GM23338 (cell line): ENCODE results near the gene GPC6. TPM values are rescaled to one million over a fixed set of nuclear protein-coding genes. Genes with fewer than 3 reads are reported as not detected.

Experiments used
- ATAC-seq: fragments of 200-7000 bp; cut with Tn5 transposase; 3 replicates; pipeline ENCODE4 v1.9.1; 2020
- DNase-seq: peaks from one replicate; pipeline ENCODE4 v3.0.0-alpha.2; 2015; ENCODE audit warnings: low spot score
- H2AFZ ChIP-seq: fragments of 200-600 bp; sonication (generic); 2 replicates; pipeline ENCODE4 v1.8.0; 2016; ENCODE audit warnings: antibody characterized with exemption, mild to moderate bottlenecking, moderate library complexity
- H3F3A ChIP-seq: fragments of 200-600 bp; sonication (generic); replicated peaks from 2 replicates; pipeline ENCODE4 v1.8.0; 2017; ENCODE audit warnings: antibody characterized with exemption, mixed run types, low read depth
- H3K27ac ChIP-seq: fragments of 200-600 bp; sonication (generic); 2 replicates; pipeline ENCODE4 v1.6.1; 2016; ENCODE audit warnings: low read depth
- H3K27me3 ChIP-seq: fragments of 200-600 bp; sonication (generic); 2 replicates; pipeline ENCODE4 v1.8.0; 2016; ENCODE audit warnings: mild to moderate bottlenecking, mixed run types, moderate library complexity; ENCODE audit not compliant: insufficient read depth
- H3K36me3 ChIP-seq: fragments of 200-600 bp; sonication (generic); 2 replicates; pipeline ENCODE4 v1.8.0; 2016; ENCODE audit warnings: mild to moderate bottlenecking; ENCODE audit not compliant: insufficient read depth
- H3K4me1 ChIP-seq: fragments of 200-600 bp; sonication (generic); 2 replicates; pipeline ENCODE4 v1.8.0; 2016; ENCODE audit warnings: mild to moderate bottlenecking, moderate library complexity; ENCODE audit not compliant: insufficient read depth
- H3K4me2 ChIP-seq: fragments of 200-600 bp; sonication (generic); 2 replicates; pipeline ENCODE4 v1.7.1; 2017; ENCODE audit warnings: mixed run types
- H3K4me3 ChIP-seq: fragments of 200-600 bp; sonication (generic); 2 replicates; pipeline ENCODE4 v1.6.1; 2016; ENCODE audit warnings: mixed run types
- H3K79me2 ChIP-seq: fragments of 200-600 bp; sonication (generic); replicated peaks from 2 replicates; pipeline ENCODE4 v1.8.0; 2017; ENCODE audit warnings: mild to moderate bottlenecking; ENCODE audit not compliant: insufficient read depth
- H3K9me2 ChIP-seq: fragments of 200-600 bp; sonication (generic); 2 replicates; pipeline ENCODE4 v1.8.0; 2017; ENCODE audit not compliant: insufficient read depth
- H4K20me1 ChIP-seq: fragments of 200-600 bp; sonication (generic); replicated peaks from 2 replicates; pipeline ENCODE4 v1.8.0; 2017; ENCODE audit warnings: mild to moderate bottlenecking; ENCODE audit not compliant: insufficient read depth
- H3K27ac Mint-ChIP-seq: 2 replicates; pipeline ENCODE4 v1.8.0; 2020; ENCODE audit warnings: inconsistent platforms, mild to moderate bottlenecking, moderate library complexity, mixed read lengths
- H3K27me3 Mint-ChIP-seq: 3 replicates; pipeline ENCODE4 v1.8.0; 2022; ENCODE audit warnings: low read depth, mild to moderate bottlenecking, moderate library complexity, mixed read lengths, inconsistent platforms; ENCODE audit not compliant: insufficient read depth, poor library complexity
- H3K36me3 Mint-ChIP-seq: 3 replicates; pipeline ENCODE4 v1.8.0; 2021; ENCODE audit warnings: low read depth, mild to moderate bottlenecking, inconsistent platforms, moderate library complexity, mixed read lengths
- H3K4me1 Mint-ChIP-seq: 3 replicates; pipeline ENCODE4 v1.8.0; 2020; ENCODE audit warnings: mild to moderate bottlenecking, inconsistent platforms, mixed read lengths
- H3K4me3 Mint-ChIP-seq: 3 replicates; pipeline ENCODE4 v1.8.0; 2021; ENCODE audit warnings: moderate library complexity, mild to moderate bottlenecking, inconsistent platforms, mixed read lengths
- H3K9me3 Mint-ChIP-seq: 3 replicates; pipeline ENCODE4 v1.8.0; 2020; ENCODE audit warnings: moderate library complexity, mild to moderate bottlenecking, inconsistent platforms, mixed read lengths
- CREB1 ChIP-seq: fragments of 250-450 bp; sonication (Bioruptor Pico); IDR thresholded peaks from 2 replicates; pipeline ENCODE4 v1.5.0; 2020; ENCODE audit warnings: low read depth, mild to moderate bottlenecking, moderate library complexity
- EZH2 ChIP-seq: fragments of 200-600 bp; sonication (generic); IDR thresholded peaks from one replicate; pipeline ENCODE4 v1.8.0; 2017; ENCODE audit warnings: antibody characterized with exemption, mild to moderate bottlenecking, low read depth; ENCODE audit not compliant: unreplicated experiment
- EZH2phosphoT487 ChIP-seq: fragments of 200-600 bp; sonication (generic); IDR thresholded peaks from one replicate; pipeline ENCODE4 v1.8.1; 2018; ENCODE audit warnings: antibody characterized with exemption; ENCODE audit not compliant: unreplicated experiment
- JUNB ChIP-seq: IDR thresholded peaks from one replicate; pipeline ENCODE4 v1.6.1; 2016; ENCODE audit warnings: antibody characterized with exemption; ENCODE audit not compliant: unreplicated experiment
- NANOG ChIP-seq: IDR thresholded peaks from 2 replicates; pipeline ENCODE4 v1.6.1; 2016; ENCODE audit warnings: antibody characterized with exemption, borderline replicate concordance
- POLR2AphosphoS5 ChIP-seq: IDR thresholded peaks from 2 replicates; pipeline ENCODE4 v1.6.1; 2016; ENCODE audit warnings: antibody characterized with exemption, low read depth
- STAT1 ChIP-seq: IDR thresholded peaks from one replicate; pipeline ENCODE4 v1.6.1; 2016; ENCODE audit warnings: antibody characterized with exemption; ENCODE audit not compliant: unreplicated experiment
- ZNF114 ChIP-seq: fragments of 250-450 bp; sonication (Bioruptor Pico); IDR thresholded peaks from 2 replicates; pipeline ENCODE4 v1.5.0; 2020; ENCODE audit warnings: mild to moderate bottlenecking, moderate library complexity
- ZNF331 ChIP-seq: fragments of 250-450 bp; sonication (Bioruptor Pico); IDR thresholded peaks from 2 replicates; pipeline ENCODE4 v1.5.0; 2020; ENCODE audit warnings: low read depth, mild to moderate bottlenecking, moderate library complexity
- polyA plus RNA-seq: library from polyadenylated mRNA; unstranded; fragments of >200 nt; fragmentation: Nextera tagmentation; extraction: Ambion mirVana; gene quantifications from 2 replicates; pipeline ENCODE4 v1.2.1, GENCODE V29; 2016
- total RNA-seq: library from RNA; depleted of rRNA; stranded (reverse); fragments of >200 nt; shearing (Covaris generic); gene quantifications from 2 replicates; pipeline ENCODE4 v1.2.3, GENCODE V29; 2014
- TF ChIP-seq, protein P1 (sequence below), 2 experiments: fragments of 200-600 bp in 1 of 2; sonication (generic) in 1 of 2; conservative IDR thresholded peaks; 2 replicates each; pipeline versions ENCODE4 v1.5.1 to v1.6.1; 2016 to 2017; ENCODE audit warnings: antibody characterized with exemption in 2 of 2, low read depth in 2 of 2, mild to moderate bottlenecking in 2 of 2, moderate library complexity in 1 of 2
- TF ChIP-seq, protein P2 (sequence below): fragments of 250-450 bp; sonication (Bioruptor Pico); IDR thresholded peaks from 2 replicates; pipeline ENCODE4 v1.5.0; 2020; ENCODE audit warnings: mild to moderate bottlenecking, moderate library complexity
- TF ChIP-seq, protein P3 (sequence below): IDR thresholded peaks from one replicate; pipeline ENCODE4 v1.6.1; 2018; ENCODE audit warnings: antibody characterized with exemption; ENCODE audit not compliant: unreplicated experiment
- TF ChIP-seq, protein P4 (sequence below): IDR thresholded peaks from 2 replicates; pipeline ENCODE4 v1.6.1; 2016; ENCODE audit warnings: antibody characterized with exemption

GPC6 gene
- total and polyA plus RNA-seq, 2 experiments from 2014 or later = 6.4 to 28.6 TPM

DNA sequence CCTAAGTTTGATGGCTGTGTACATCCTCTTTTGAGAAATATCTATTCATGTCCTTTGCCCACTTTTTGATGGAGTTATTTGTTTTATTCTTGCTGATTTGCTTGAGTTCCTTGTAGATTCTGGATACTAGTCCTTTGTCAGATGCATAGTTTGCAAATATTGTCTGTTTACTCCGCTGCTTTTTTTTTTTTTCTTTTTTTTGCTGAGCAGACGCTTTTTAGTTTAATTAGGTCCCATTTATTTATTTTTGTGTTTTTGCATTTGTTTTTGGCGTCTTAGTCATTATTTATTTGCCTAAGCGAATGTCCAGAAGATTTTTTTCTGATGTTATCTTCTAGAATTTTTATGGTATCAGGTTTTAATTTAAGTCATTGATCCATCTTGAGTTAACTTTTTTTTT, 114.9 kb downstream of the GPC6 start:
- H3K4me3 ChIP-seq = no peak overlapping the region
- no peaks in the 10 kb centered on the region for H3K36me3 ChIP-seq
- H4K20me1 ChIP-seq = no peaks in the 10 kb centered on the region
- H3K27me3 ChIP-seq = no peaks in the 10 kb centered on the region
- DNase-seq = no peak
- H3K9me2 ChIP-seq = peaks cover 19% of the 10 kb centered on the region
- peaks cover 12% of the 10 kb centered on the region for H3K36me3 Mint-ChIP-seq
- peaks cover 23% of the 10 kb centered on the region for H3K4me1 Mint-ChIP-seq
- TF ChIP-seq, protein P1, sequence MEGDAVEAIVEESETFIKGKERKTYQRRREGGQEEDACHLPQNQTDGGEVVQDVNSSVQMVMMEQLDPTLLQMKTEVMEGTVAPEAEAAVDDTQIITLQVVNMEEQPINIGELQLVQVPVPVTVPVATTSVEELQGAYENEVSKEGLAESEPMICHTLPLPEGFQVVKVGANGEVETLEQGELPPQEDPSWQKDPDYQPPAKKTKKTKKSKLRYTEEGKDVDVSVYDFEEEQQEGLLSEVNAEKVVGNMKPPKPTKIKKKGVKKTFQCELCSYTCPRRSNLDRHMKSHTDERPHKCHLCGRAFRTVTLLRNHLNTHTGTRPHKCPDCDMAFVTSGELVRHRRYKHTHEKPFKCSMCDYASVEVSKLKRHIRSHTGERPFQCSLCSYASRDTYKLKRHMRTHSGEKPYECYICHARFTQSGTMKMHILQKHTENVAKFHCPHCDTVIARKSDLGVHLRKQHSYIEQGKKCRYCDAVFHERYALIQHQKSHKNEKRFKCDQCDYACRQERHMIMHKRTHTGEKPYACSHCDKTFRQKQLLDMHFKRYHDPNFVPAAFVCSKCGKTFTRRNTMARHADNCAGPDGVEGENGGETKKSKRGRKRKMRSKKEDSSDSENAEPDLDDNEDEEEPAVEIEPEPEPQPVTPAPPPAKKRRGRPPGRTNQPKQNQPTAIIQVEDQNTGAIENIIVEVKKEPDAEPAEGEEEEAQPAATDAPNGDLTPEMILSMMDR (conservative IDR thresholded peaks at IDR 0.05; ENCODE audit: low read depth in 2 of 2) = no peak
- no peak for TF ChIP-seq ZNF331 (CRISPR knock-in tag)
- TF ChIP-seq, protein P2, sequence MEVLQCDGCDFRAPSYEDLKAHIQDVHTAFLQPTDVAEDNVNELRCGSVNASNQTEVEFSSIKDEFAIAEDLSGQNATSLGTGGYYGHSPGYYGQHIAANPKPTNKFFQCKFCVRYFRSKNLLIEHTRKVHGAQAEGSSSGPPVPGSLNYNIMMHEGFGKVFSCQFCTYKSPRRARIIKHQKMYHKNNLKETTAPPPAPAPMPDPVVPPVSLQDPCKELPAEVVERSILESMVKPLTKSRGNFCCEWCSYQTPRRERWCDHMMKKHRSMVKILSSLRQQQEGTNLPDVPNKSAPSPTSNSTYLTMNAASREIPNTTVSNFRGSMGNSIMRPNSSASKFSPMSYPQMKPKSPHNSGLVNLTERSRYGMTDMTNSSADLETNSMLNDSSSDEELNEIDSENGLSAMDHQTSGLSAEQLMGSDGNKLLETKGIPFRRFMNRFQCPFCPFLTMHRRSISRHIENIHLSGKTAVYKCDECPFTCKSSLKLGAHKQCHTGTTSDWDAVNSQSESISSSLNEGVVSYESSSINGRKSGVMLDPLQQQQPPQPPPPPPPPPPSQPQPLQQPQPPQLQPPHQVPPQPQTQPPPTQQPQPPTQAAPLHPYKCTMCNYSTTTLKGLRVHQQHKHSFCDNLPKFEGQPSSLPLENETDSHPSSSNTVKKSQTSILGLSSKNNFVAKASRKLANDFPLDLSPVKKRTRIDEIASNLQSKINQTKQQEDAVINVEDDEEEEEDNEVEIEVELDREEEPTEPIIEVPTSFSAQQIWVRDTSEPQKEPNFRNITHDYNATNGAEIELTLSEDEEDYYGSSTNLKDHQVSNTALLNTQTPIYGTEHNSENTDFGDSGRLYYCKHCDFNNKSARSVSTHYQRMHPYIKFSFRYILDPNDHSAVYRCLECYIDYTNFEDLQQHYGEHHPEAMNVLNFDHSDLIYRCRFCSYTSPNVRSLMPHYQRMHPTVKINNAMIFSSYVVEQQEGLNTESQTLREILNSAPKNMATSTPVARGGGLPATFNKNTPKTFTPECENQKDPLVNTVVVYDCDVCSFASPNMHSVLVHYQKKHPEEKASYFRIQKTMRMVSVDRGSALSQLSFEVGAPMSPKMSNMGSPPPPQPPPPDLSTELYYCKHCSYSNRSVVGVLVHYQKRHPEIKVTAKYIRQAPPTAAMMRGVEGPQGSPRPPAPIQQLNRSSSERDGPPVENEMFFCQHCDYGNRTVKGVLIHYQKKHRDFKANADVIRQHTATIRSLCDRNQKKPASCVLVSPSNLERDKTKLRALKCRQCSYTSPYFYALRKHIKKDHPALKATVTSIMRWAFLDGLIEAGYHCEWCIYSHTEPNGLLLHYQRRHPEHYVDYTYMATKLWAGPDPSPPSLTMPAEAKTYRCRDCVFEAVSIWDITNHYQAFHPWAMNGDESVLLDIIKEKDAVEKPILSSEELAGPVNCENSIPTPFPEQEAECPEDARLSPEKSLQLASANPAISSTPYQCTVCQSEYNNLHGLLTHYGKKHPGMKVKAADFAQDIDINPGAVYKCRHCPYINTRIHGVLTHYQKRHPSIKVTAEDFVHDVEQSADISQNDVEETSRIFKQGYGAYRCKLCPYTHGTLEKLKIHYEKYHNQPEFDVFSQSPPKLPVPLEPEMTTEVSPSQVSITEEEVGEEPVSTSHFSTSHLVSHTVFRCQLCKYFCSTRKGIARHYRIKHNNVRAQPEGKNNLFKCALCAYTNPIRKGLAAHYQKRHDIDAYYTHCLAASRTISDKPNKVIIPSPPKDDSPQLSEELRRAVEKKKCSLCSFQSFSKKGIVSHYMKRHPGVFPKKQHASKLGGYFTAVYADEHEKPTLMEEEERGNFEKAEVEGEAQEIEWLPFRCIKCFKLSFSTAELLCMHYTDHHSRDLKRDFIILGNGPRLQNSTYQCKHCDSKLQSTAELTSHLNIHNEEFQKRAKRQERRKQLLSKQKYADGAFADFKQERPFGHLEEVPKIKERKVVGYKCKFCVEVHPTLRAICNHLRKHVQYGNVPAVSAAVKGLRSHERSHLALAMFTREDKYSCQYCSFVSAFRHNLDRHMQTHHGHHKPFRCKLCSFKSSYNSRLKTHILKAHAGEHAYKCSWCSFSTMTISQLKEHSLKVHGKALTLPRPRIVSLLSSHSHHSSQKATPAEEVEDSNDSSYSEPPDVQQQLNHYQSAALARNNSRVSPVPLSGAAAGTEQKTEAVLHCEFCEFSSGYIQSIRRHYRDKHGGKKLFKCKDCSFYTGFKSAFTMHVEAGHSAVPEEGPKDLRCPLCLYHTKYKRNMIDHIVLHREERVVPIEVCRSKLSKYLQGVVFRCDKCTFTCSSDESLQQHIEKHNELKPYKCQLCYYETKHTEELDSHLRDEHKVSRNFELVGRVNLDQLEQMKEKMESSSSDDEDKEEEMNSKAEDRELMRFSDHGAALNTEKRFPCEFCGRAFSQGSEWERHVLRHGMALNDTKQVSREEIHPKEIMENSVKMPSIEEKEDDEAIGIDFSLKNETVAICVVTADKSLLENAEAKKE (CRISPR knock-in tag) = no peak
- TF ChIP-seq, protein P3, sequence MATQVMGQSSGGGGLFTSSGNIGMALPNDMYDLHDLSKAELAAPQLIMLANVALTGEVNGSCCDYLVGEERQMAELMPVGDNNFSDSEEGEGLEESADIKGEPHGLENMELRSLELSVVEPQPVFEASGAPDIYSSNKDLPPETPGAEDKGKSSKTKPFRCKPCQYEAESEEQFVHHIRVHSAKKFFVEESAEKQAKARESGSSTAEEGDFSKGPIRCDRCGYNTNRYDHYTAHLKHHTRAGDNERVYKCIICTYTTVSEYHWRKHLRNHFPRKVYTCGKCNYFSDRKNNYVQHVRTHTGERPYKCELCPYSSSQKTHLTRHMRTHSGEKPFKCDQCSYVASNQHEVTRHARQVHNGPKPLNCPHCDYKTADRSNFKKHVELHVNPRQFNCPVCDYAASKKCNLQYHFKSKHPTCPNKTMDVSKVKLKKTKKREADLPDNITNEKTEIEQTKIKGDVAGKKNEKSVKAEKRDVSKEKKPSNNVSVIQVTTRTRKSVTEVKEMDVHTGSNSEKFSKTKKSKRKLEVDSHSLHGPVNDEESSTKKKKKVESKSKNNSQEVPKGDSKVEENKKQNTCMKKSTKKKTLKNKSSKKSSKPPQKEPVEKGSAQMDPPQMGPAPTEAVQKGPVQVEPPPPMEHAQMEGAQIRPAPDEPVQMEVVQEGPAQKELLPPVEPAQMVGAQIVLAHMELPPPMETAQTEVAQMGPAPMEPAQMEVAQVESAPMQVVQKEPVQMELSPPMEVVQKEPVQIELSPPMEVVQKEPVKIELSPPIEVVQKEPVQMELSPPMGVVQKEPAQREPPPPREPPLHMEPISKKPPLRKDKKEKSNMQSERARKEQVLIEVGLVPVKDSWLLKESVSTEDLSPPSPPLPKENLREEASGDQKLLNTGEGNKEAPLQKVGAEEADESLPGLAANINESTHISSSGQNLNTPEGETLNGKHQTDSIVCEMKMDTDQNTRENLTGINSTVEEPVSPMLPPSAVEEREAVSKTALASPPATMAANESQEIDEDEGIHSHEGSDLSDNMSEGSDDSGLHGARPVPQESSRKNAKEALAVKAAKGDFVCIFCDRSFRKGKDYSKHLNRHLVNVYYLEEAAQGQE = no peak
- no peak for TF ChIP-seq EZH2
- no peak for TF ChIP-seq ZNF114 (CRISPR knock-in tag)
- no peak for TF ChIP-seq STAT1
- TF ChIP-seq, protein P4, sequence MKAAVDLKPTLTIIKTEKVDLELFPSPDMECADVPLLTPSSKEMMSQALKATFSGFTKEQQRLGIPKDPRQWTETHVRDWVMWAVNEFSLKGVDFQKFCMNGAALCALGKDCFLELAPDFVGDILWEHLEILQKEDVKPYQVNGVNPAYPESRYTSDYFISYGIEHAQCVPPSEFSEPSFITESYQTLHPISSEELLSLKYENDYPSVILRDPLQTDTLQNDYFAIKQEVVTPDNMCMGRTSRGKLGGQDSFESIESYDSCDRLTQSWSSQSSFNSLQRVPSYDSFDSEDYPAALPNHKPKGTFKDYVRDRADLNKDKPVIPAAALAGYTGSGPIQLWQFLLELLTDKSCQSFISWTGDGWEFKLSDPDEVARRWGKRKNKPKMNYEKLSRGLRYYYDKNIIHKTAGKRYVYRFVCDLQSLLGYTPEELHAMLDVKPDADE = no peak
- TF ChIP-seq POLR2AphosphoS5 = no peak
- TF ChIP-seq NANOG = no peak
- TF ChIP-seq EZH2phosphoT487 = no peak
- TF ChIP-seq CREB1 = no peak
- no peak for TF ChIP-seq JUNB
- H3F3A ChIP-seq = no peaks in the 10 kb centered on the region
- ATAC-seq = no peak
- no peak overlapping the region for H2AFZ ChIP-seq
- peaks cover 5% of the 10 kb centered on the region; the same call in 2 of the 3 replicates for H3K9me3 Mint-ChIP-seq
- H3K27me3 Mint-ChIP-seq = no peaks in the 10 kb centered on the region
- no peak overlapping the region for H3K27ac Mint-ChIP-seq
- peaks cover 27% of the 10 kb centered on the region for H3K4me1 ChIP-seq
- no peak overlapping the region for H3K4me3 Mint-ChIP-seq
- H3K4me2 ChIP-seq = no peak overlapping the region
- H3K27ac ChIP-seq = no peak overlapping the region
- peaks cover 59% of the 10 kb centered on the region for H3K79me2 ChIP-seq
